ENCODE measurements around the gene EVA1A. TPM values are rescaled to one million over a fixed set of nuclear protein-coding genes. Genes with fewer than 3 reads are reported as not detected.

Gene EVA1A
- total RNA-seq, 1 experiment from 2014 or later, result 9.7 TPM

DNA sequence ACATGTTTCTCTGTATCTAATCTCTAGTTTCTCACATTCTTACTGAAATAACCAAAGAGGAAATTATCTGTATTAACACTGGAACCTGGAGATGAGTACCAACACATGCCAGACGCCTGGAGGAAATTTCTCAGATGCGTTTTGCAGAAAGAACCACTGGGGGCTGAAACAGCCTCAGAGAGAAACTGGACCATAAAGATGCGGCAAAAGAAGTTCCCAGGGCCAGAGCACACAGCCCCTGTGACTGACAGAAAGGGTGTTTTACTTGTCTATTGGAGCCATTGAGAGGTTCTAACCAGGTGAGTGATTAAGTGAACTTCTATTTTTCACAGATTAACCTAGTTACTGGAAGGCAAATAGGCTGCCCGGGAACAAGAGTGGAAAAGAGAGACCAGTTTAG lies 103.9 kb downstream of the EVA1A start:
- no peak for DNase-seq (ENCODE audit: low read depth, low spot score)
- in situ Hi-C loops (cut with HindIII; ENCODE audit: low pct_unique_long_range_greater_than_20kb, low sequenced_read_pairs), result loop anchor here (25.0 kb wide), 1 partner anchor 155 kb away; no protein-coding TSS in a partner anchor

DNA sequence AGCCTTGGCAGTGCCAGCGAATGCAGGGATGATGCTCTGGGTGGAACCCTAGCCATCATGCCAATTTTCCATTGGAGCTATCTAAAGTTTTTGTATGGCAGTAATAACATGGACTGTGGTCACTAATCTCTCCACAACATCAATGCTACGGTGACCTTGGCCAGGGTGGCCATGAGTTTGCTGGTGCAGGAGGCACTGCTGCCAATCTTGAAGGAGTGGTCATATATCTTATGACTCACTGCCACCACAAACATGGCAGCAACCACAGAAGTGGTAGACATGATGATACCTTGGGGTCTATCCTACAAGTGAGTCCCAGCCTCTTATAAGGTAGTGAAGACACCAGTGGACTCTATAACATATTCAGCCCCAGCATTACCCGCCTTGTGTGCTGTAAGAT lies 104.6 kb downstream of the EVA1A start:
- in situ Hi-C loops (cut with HindIII; ENCODE audit: low pct_unique_long_range_greater_than_20kb, low sequenced_read_pairs), result loop anchor here (25.0 kb wide), 1 partner anchor 156 kb away; no protein-coding TSS in a partner anchor
- DNase-seq (ENCODE audit: low read depth, low spot score), result no peak

DNA sequence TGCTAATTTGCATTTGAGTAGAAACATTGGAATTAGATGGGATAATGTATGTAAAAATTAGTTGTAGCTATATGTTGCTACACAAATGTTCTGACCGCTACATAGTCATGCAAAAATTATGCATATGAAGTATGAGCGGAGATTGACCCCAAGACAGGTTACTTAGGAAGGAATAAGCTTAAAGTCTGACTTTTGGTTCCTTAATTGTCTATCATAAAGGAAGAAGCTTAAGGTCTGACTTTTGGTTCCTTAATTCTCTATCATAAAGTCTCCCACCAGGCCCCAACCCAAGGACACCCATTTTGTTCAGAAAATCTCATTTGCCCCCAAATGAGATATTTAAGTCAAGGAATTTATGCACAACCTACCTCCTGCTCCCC lies 106.5 kb downstream of the EVA1A start:
- in situ Hi-C loops (cut with HindIII; ENCODE audit: low pct_unique_long_range_greater_than_20kb, low sequenced_read_pairs), result loop anchor here (25.0 kb wide), 1 partner anchor 158 kb away; no protein-coding TSS in a partner anchor
- DNase-seq (ENCODE audit: low read depth, low spot score), result no peak

DNA sequence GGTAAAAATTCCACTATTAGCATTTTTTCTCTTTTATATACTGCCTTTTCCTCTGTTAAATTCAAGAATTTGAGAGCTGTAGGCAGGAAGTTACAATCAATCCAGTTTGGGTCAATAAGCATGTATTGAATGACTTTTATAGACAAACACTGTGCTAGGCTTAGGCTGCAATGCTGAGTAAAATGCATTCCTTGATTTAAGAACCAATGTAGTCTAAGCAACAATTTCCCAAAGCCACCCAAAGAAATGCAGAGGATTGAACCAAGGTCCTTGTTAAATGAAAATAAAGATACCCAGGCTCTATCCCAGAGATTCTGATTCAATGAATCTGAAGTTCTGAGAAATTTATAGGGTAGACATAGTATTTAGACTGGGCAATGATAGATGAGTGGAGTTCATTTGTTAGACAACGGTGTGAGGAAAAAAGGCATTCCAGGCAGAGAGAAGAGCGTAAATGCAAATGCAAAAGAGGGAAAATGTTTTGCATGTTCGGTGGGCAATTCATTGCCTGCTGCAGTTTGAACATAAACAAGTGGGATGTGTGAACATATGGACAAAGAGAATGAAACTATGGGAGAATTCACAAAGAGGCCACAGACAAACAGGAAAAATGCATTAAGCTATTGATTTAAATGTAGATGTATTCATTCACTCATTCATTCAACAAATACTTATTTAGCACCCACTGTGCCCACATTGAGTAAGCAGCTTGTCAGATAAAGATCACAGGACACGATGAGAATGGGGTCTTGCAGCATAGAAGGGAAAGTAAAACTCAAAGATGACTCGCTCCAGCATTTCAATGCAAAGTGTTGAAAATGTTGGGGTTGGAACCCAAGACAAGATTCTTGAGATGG lies 107.1 kb downstream of the EVA1A start:
- in situ Hi-C loops (cut with HindIII; ENCODE audit: low pct_unique_long_range_greater_than_20kb, low sequenced_read_pairs), result loop anchor here (25.0 kb wide), 1 partner anchor 159 kb away; no protein-coding TSS in a partner anchor
- no peak for DNase-seq (ENCODE audit: low read depth, low spot score)

DNA sequence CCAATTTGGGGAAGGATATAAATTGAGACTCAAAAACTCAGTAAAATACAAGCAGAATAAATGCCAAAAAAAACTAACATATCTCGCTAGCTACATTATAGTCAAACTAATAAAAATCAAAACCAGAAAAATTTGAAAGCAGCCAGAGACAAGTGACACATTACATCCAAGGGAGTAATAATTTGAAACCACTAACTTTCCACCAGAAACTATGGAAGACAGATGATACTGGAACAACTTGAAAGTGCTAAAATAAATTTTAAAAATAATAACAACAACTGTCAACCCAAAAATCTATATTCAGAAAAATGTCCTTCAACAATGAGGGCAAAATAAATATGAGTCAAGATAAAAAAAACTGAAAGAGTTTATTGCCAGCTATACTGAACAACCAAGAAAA lies 110.7 kb downstream of the EVA1A start:
- in situ Hi-C loops (cut with HindIII; ENCODE audit: low pct_unique_long_range_greater_than_20kb, low sequenced_read_pairs), result loop anchor here (25.0 kb wide), 1 partner anchor 162 kb away; no protein-coding TSS in a partner anchor
- no peak for DNase-seq (ENCODE audit: low read depth, low spot score)

DNA sequence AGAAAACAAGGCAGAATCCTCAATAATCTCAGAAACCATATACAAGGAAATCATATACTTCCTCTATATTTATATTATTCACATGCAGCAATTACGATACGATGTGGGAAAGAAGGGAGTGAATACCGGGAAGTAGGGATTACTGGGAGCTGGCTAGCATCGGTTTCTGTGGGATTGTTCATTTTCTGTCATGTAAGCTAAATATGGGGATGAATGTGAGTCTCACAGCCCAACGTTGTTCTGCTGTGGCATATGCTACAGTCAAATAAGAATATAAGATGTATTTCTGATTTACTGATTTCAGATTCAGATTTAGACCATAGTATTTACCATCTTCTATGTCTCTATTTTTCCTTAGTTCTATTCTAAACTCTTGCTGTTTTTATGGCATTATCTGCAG lies 113.6 kb downstream of the EVA1A start:
- in situ Hi-C loops (cut with HindIII; ENCODE audit: low pct_unique_long_range_greater_than_20kb, low sequenced_read_pairs), result no loop called here
- DNase-seq (ENCODE audit: low read depth, low spot score), result no peak

Small RNA genes lying within 50 kb of the gene (small RNA-seq; reads per million reads assigned to genes)
- 0 reads per million in 2 experiments for gene RF01233

Other genes with a start within 250 kb of the EVA1A start
- 106 and 107 TPM in 2 replicates for gene MRPL19, start 85.8 kb upstream of the EVA1A start, total RNA-seq (2014; rRNA removed; shearing (Covaris generic))
- 35.9 and 43.1 TPM in 2 replicates for gene GCFC2, start 150.0 kb upstream of the EVA1A start, total RNA-seq (2014; rRNA removed; shearing (Covaris generic))

Data from SK-MEL-5 (cell line).